Liver (tissue), 9 donors: ENCODE measurements around the gene FN3K. TPM values are rescaled to one million over a fixed set of nuclear protein-coding genes. Genes with fewer than 3 reads are reported as not detected.

Experiments used
- DNase-seq: peaks from one replicate; pipeline ENCODE4 v3.0.0-alpha.2; 2017; ENCODE audit warnings: low spot score
- H3K27ac ChIP-seq, 2 donors: one replicate each; pipeline ENCODE4 v1.7.0; 2013; ENCODE audit warnings: inconsistent platforms in 2 of 2, low read length in 2 of 2, control low read depth in 1 of 2, low read depth in 1 of 2, mild to moderate bottlenecking in 1 of 2
- H3K27me3 ChIP-seq, 4 donors: one replicate each; pipeline versions ENCODE4 v1.6.1 to v1.7.0; 2013; ENCODE audit warnings: low read length in 3 of 4, inconsistent platforms in 1 of 4, mild to moderate bottlenecking in 1 of 4, moderate library complexity in 1 of 4; ENCODE audit not compliant: control insufficient read depth in 4 of 4, insufficient read depth in 4 of 4
- H3K36me3 ChIP-seq, 4 donors: one replicate each; pipeline versions ENCODE4 v1.6.1 to v1.7.0; 2013; ENCODE audit warnings: low read length in 3 of 4, mild to moderate bottlenecking in 3 of 4, low read depth in 1 of 4, moderate library complexity in 1 of 4; ENCODE audit not compliant: control insufficient read depth in 4 of 4, insufficient read depth in 3 of 4
- H3K4me1 ChIP-seq, 4 donors: one replicate each; pipeline versions ENCODE4 v1.6.1 to v1.7.0; 2013; ENCODE audit warnings: low read length in 3 of 4, mild to moderate bottlenecking in 3 of 4, moderate library complexity in 1 of 4; ENCODE audit not compliant: control insufficient read depth in 4 of 4, insufficient read depth in 4 of 4
- H3K4me3 ChIP-seq, 3 donors: one replicate each; pipeline versions ENCODE4 v1.6.1 to v1.7.0; 2013; ENCODE audit warnings: low read length in 3 of 3, control low read depth in 1 of 3, low read depth in 1 of 3, mild to moderate bottlenecking in 1 of 3
- H3K9ac ChIP-seq, 2 donors: one replicate each; pipeline ENCODE4 v1.7.0; 2013; ENCODE audit warnings: low read length in 2 of 2, mild to moderate bottlenecking in 2 of 2, moderate library complexity in 2 of 2, control low read depth in 1 of 2, low read depth in 1 of 2
- H3K9me3 ChIP-seq, 4 donors: one replicate each; pipeline versions ENCODE4 v1.6.1 to v1.7.0; 2013; ENCODE audit warnings: low read length in 3 of 4; ENCODE audit not compliant: control insufficient read depth in 4 of 4
- ATF3 ChIP-seq: IDR thresholded peaks from 2 replicates; pipeline ENCODE4 v1.6.1; 2016; ENCODE audit warnings: antibody characterized with exemption
- CTCF ChIP-seq: fragments of 150-350 bp; IDR thresholded peaks from 2 replicates; pipeline ENCODE4 v1.5.1; 2017; ENCODE audit warnings: improper control_type of control experiment, low read depth, low read length; ENCODE audit not compliant: missing input control
- EGR1 ChIP-seq, 2 donors: IDR thresholded peaks; 2 replicates each; pipeline ENCODE4 v1.6.1; 2016 to 2018; ENCODE audit warnings: antibody characterized with exemption in 2 of 2, low read depth in 2 of 2
- FOXA1 ChIP-seq: IDR thresholded peaks from 2 replicates; pipeline ENCODE4 v1.6.1; 2016; ENCODE audit warnings: antibody characterized with exemption
- FOXA2 ChIP-seq: IDR thresholded peaks from 2 replicates; pipeline ENCODE4 v1.6.1; 2016; ENCODE audit warnings: antibody characterized with exemption
- GABPA ChIP-seq, 2 donors: IDR thresholded peaks in 1 of 2; conservative IDR thresholded peaks in 1 of 2; 2 replicates each; pipeline ENCODE4 v1.6.1; 2016; ENCODE audit warnings: antibody characterized with exemption in 2 of 2, mild to moderate bottlenecking in 1 of 2, moderate library complexity in 1 of 2
- HNF4A ChIP-seq, 2 donors: conservative IDR thresholded peaks; 2 replicates each; pipeline ENCODE4 v1.6.1; 2016; ENCODE audit warnings: antibody characterized with exemption in 2 of 2, mild to moderate bottlenecking in 2 of 2
- HNF4G ChIP-seq: IDR thresholded peaks from 2 replicates; pipeline ENCODE4 v1.6.1; 2016; ENCODE audit warnings: antibody characterized with exemption
- MAX ChIP-seq: IDR thresholded peaks from 2 replicates; pipeline ENCODE4 v1.6.1; 2016; ENCODE audit warnings: antibody characterized with exemption
- NR2F2 ChIP-seq: IDR thresholded peaks from 2 replicates; pipeline ENCODE4 v1.6.1; 2016; ENCODE audit warnings: antibody characterized with exemption
- RAD21 ChIP-seq, 2 donors: IDR thresholded peaks; 2 replicates each; pipeline ENCODE4 v1.6.1; 2016; ENCODE audit warnings: antibody characterized with exemption in 2 of 2, mild to moderate bottlenecking in 2 of 2
- REST ChIP-seq: IDR thresholded peaks from 2 replicates; pipeline ENCODE4 v1.6.1; 2016; ENCODE audit warnings: antibody characterized with exemption, mild to moderate bottlenecking
- SP1 ChIP-seq: IDR thresholded peaks from 2 replicates; pipeline ENCODE4 v1.6.1; 2018; ENCODE audit warnings: antibody characterized with exemption, mild to moderate bottlenecking
- TAF1 ChIP-seq: conservative IDR thresholded peaks from 2 replicates; pipeline ENCODE4 v1.6.1; 2016; ENCODE audit warnings: antibody characterized with exemption, mild to moderate bottlenecking
- YY1 ChIP-seq: IDR thresholded peaks from 2 replicates; pipeline ENCODE4 v1.6.1; 2016; ENCODE audit warnings: antibody characterized with exemption, mild to moderate bottlenecking
- ZBTB33 ChIP-seq: IDR thresholded peaks from 2 replicates; pipeline ENCODE4 v1.6.1; 2016; ENCODE audit warnings: antibody characterized with exemption
- WGBS: extraction: QIAGEN DNeasy Blood & Tissue Kit; methylation state at CpG from one replicate; pipeline ENCODE4 v1.1.7; 2013; 5-methylcytosine and 5-hydroxymethylcytosine counted together
- polyA plus RNA-seq, 2 donors: library from polyadenylated mRNA; stranded (reverse) in 1 of 2; unstranded in 1 of 2; fragments of 200-250 nt in 1 of 2; fragments of >200 nt in 1 of 2; fragmentation: Nextera tagmentation in 1 of 2; extraction: Ambion mirVana in 1 of 2; gene quantifications; one replicate each; pipeline versions ENCODE4 v1.2.1 to v1.2.3, GENCODE V29; 2013 to 2015
- total RNA-seq, 2 donors: library from RNA; depleted of rRNA; stranded (reverse); fragments of >200 nt; gene quantifications; one replicate each; pipeline ENCODE4 v1.2.3, GENCODE V29; 2014
- donor health status: healthy.
- donor health status: healthy.
- donor health status: healthy.
- donor health status: healthy.
- donor health status: healthy.

The FN3K gene
- total and polyA plus RNA-seq, 4 donors, result 18.4 to 28.7 (median 22.9) TPM

- no peak overlapping the region for H3K27ac ChIP-seq
- TF ChIP-seq NR2F2 (no peak), CTCF (no peak), HNF4A (conservative IDR thresholded peaks at IDR 0.05) (no peak), FOXA2 (no peak), MAX (no peak), FOXA1 (no peak), HNF4G (no peak), YY1 (no peak), GABPA (IDR thresholded peaks at IDR 0.05 in 1 of 2, conservative IDR thresholded peaks at IDR 0.05 in 1 of 2) (no peak), REST (no peak), TAF1 (no peak), ZBTB33 (no peak)
- 95% methylated on average over 35 of the region's 35 CpGs for WGBS
These were observed 22.2 kb upstream of the FN3K start for GRCh38 chr17:82713071-82713723.

GRCh38 chr17:82716203-82717010 lies 19.0 kb upstream of the FN3K start, which contains the start of gene FN3KRP:
Gene FN3KRP (plus strand): TSS chr17:82716706. CDS start chr17:82716756, 50 bp downstream.
- Histone ChIP-seq H3K9me3 (no peaks in the 10 kb centered on the region), H3K4me1 (peaks cover 2 to 22% (median 15%) of the 10 kb centered on the region in 4 donors), H3K27me3 (no peaks in the 10 kb centered on the region), H3K9ac (peak within 1 kb of the TSS; percentile 20 to 42), H3K4me3 (peak within 1 kb of the TSS; percentile 60 to 94 (median 75)), H3K36me3 (peaks cover 1 to 20% (median 5%) of the 10 kb centered on the region in 4 donors), H3K27ac (peak within 1 kb of the TSS; percentile 13 to 84)
- peak; percentile 95 for DNase-seq
- 1% methylated on average over 75 of the region's 75 CpGs for WGBS
- TF ChIP-seq HNF4A (conservative IDR thresholded peaks at IDR 0.05) (no peak), RAD21 (IDR thresholded peaks at IDR 0.05) (peak in 1 of 2 donors; percentile 38), MAX (no peak), REST (no peak), EGR1 (IDR thresholded peaks at IDR 0.05; ENCODE audit: low read depth in 2 of 2) (no peak), SP1 (peak; percentile 46), YY1 (peak; percentile 62), ATF3 (no peak), FOXA1 (no peak)

More at GRCh38 chr17:82713071-82713723, 22.2 kb upstream of the FN3K start:
- H3K4me3 ChIP-seq, result no peak overlapping the region
- H3K36me3 ChIP-seq, result no peaks in the 10 kb centered on the region
- H3K9me3 ChIP-seq, result no peaks in the 10 kb centered on the region
- peaks cover 2 to 20% (median 14%) of the 10 kb centered on the region in 4 donors for H3K4me1 ChIP-seq
- H3K9ac ChIP-seq, result no peak overlapping the region
- DNase-seq, result no peak
- no peaks in the 10 kb centered on the region for H3K27me3 ChIP-seq
